Measurements from ENCODE around the gene ARTN. TPM values are rescaled to one million over a fixed set of nuclear protein-coding genes. Genes with fewer than 3 reads are reported as not detected.

Gene ARTN
- polyA plus RNA-seq, 3 donors = 1.7 to 4.8 (median 2.4) TPM

- no peak for DNase-seq
These were observed 36.9 kb downstream of the ARTN start for GRCh38 chr1:43970502-43970901.

- no peak for DNase-seq
These were observed 37.3 kb downstream of the ARTN start for GRCh38 chr1:43970911-43971310.

- DNase-seq = no peak
These were observed 37.9 kb downstream of the ARTN start for GRCh38 chr1:43971336-43971980.

- no peak for DNase-seq
These were observed 40.4 kb downstream of the ARTN start for GRCh38 chr1:43973981-43974442.

GRCh38 chr1:43974443-43975248, 41.0 kb downstream of the ARTN start, which contains the start of gene ATP6V0B:
ATP6V0B (plus strand) TSS chr1:43974960; CDS start chr1:43975041, 81 bp downstream.
- DNase-seq = peak; percentile 93

- DNase-seq = no peak
These were observed 41.8 kb downstream of the ARTN start for GRCh38 chr1:43975249-43975961.

GRCh38 chr1:43976045-43976444, 42.4 kb downstream of the ARTN start:
- no peak for DNase-seq

- DNase-seq = no peak
These were observed 43.3 kb downstream of the ARTN start for GRCh38 chr1:43976890-43977289.

GRCh38 chr1:43977376-43978263, 44.0 kb downstream of the ARTN start:
- no peak for DNase-seq

GRCh38 chr1:43978264-43978550, 44.6 kb downstream of the ARTN start:
- no peak for DNase-seq

- DNase-seq = no peak
These were observed 45.1 kb downstream of the ARTN start, which contains the start of gene B4GALT2 for GRCh38 chr1:43978551-43979260. B4GALT2 (plus strand) TSS chr1:43979210; CDS start chr1:43981161, 1,951 bp downstream.

GRCh38 chr1:43979261-43979527, 45.6 kb downstream of the ARTN start:
- DNase-seq = no peak

GRCh38 chr1:43979528-43980254, 46.1 kb downstream of the ARTN start:
- DNase-seq = no peak

GRCh38 chr1:43980255-43981134, 46.9 kb downstream of the ARTN start:
- DNase-seq = no peak

- DNase-seq = no peak
These were observed 47.5 kb downstream of the ARTN start for GRCh38 chr1:43981135-43981491.

GRCh38 chr1:43981636-43982035, 48.0 kb downstream of the ARTN start:
- DNase-seq = no peak

- DNase-seq = no peak
These were observed 48.6 kb downstream of the ARTN start for GRCh38 chr1:43982241-43982640.

GRCh38 chr1:43982808-43983207, 49.2 kb downstream of the ARTN start:
- DNase-seq = no peak

GRCh38 chr1:43983253-43983899, 49.8 kb downstream of the ARTN start:
- no peak for DNase-seq

Data from renal pelvis (tissue), 4 donors.